ENCODE measurements around the gene R3HDM2.

The R3HDM2 gene

GRCh38 chr12:57465030-57465746, 34.3 kb upstream of the R3HDM2 start:
- Histone ChIP-seq H2AFZ (ENCODE audit: low read depth, low read length) (no peak overlapping the region), H3K27ac (ENCODE audit: low read length) (no peak overlapping the region), H3K9ac (ENCODE audit: low read depth, low read length) (no peak overlapping the region), H4K20me1 (ENCODE audit: insufficient read depth, low read length) (no peaks in the 10 kb centered on the region), H3K4me1 (ENCODE audit: insufficient read depth, low read length) (peaks cover 28% of the 10 kb centered on the region), H3K79me2 (ENCODE audit: insufficient read depth, low read length) (no peaks in the 10 kb centered on the region), H3K4me3 (ENCODE audit: low read depth in 1 of 2, low read length in 2 of 2) (no peak overlapping the region), H3K9me3 (ENCODE audit: insufficient read depth, low read length, severe bottlenecking) (no peaks in the 10 kb centered on the region), H3K36me3 (ENCODE audit: insufficient read depth, low read length) (peaks cover 5% of the 10 kb centered on the region), H3K4me2 (ENCODE audit: insufficient read depth, low read length) (no peak overlapping the region), H3K27me3 (ENCODE audit: insufficient read depth, low read length, poor library complexity) (peaks cover 7% of the 10 kb centered on the region)
- ATAC-seq (ENCODE audit: insufficient read depth, low read depth) (no peak), DNase-seq (no peak)
- TF ChIP-seq EZH2 (IDR thresholded peaks at IDR 0.05; ENCODE audit: borderline replicate concordance, low read depth, low read length, severe bottlenecking) (no peak), CTCF (IDR thresholded peaks at IDR 0.05; ENCODE audit: borderline replicate concordance, extremely low read depth, low read length, poor library complexity, severe bottlenecking) (no peak)

GRCh38 chr12:57464569-57464968, 33.7 kb upstream of the R3HDM2 start:
- peaks cover 30% of the 10 kb centered on the region for H3K4me1 ChIP-seq (ENCODE audit: insufficient read depth, low read length)
- DNase-seq (no peak), ATAC-seq (ENCODE audit: insufficient read depth, low read depth) (no peak)
- no peak overlapping the region for H3K4me3 ChIP-seq (ENCODE audit: low read depth in 1 of 2, low read length in 2 of 2)
- no peaks in the 10 kb centered on the region for H3K9me3 ChIP-seq (ENCODE audit: insufficient read depth, low read length, severe bottlenecking)
- H2AFZ ChIP-seq (ENCODE audit: low read depth, low read length), result no peak overlapping the region
- peaks cover 7% of the 10 kb centered on the region for H3K27me3 ChIP-seq (ENCODE audit: insufficient read depth, low read length, poor library complexity)
- H3K27ac ChIP-seq (ENCODE audit: low read length), result no peak overlapping the region
- H3K4me2 ChIP-seq (ENCODE audit: insufficient read depth, low read length), result no peak overlapping the region
- H3K36me3 ChIP-seq (ENCODE audit: insufficient read depth, low read length), result peaks cover 5% of the 10 kb centered on the region
- no peak overlapping the region for H3K9ac ChIP-seq (ENCODE audit: low read depth, low read length)
- no peaks in the 10 kb centered on the region for H3K79me2 ChIP-seq (ENCODE audit: insufficient read depth, low read length)
- TF ChIP-seq CTCF (IDR thresholded peaks at IDR 0.05; ENCODE audit: borderline replicate concordance, extremely low read depth, low read length, poor library complexity, severe bottlenecking), result no peak
- no peak for TF ChIP-seq EZH2 (IDR thresholded peaks at IDR 0.05; ENCODE audit: borderline replicate concordance, low read depth, low read length, severe bottlenecking)
- no peaks in the 10 kb centered on the region for H4K20me1 ChIP-seq (ENCODE audit: insufficient read depth, low read length)

- Histone ChIP-seq H3K27me3 (ENCODE audit: insufficient read depth, low read length, poor library complexity) (peaks cover 7% of the 10 kb centered on the region), H3K9me3 (ENCODE audit: insufficient read depth, low read length, severe bottlenecking) (no peaks in the 10 kb centered on the region), H3K4me1 (ENCODE audit: insufficient read depth, low read length) (peaks cover 44% of the 10 kb centered on the region), H3K79me2 (ENCODE audit: insufficient read depth, low read length) (no peaks in the 10 kb centered on the region), H3K9ac (ENCODE audit: low read depth, low read length) (no peak overlapping the region; the same call in 1 of the 2 replicates), H2AFZ (ENCODE audit: low read depth, low read length) (peak overlapping the region; percentile 71; the same call in 1 of the 2 replicates), H3K4me2 (ENCODE audit: insufficient read depth, low read length) (peak overlapping the region; percentile 96), H3K4me3 (ENCODE audit: low read depth in 1 of 2, low read length in 2 of 2) (peak overlapping the region in 1 of 2 experiments; percentile 70; a peak in 1 of 4 replicates), H3K27ac (ENCODE audit: low read length) (no peak overlapping the region), H3K36me3 (ENCODE audit: insufficient read depth, low read length) (no peaks in the 10 kb centered on the region), H4K20me1 (ENCODE audit: insufficient read depth, low read length) (no peaks in the 10 kb centered on the region)
- TF ChIP-seq EZH2 (IDR thresholded peaks at IDR 0.05; ENCODE audit: borderline replicate concordance, low read depth, low read length, severe bottlenecking) (no peak), CTCF (IDR thresholded peaks at IDR 0.05; ENCODE audit: borderline replicate concordance, extremely low read depth, low read length, poor library complexity, severe bottlenecking) (no peak)
- ATAC-seq (ENCODE audit: insufficient read depth, low read depth) (no peak), DNase-seq (no peak)
Measured at GRCh38 chr12:57462912-57463253, 32.0 kb upstream of the R3HDM2 start.
